ENCODE data around the gene LPAR2.

The LPAR2 gene

GRCh38 chr19:19661675-19662251, 33.7 kb upstream of the LPAR2 start:
- Histone ChIP-seq H3F3A (ENCODE audit: insufficient read depth, low read length) (no peaks in the 10 kb centered on the region), H3K9me2 (replicated peaks; ENCODE audit: insufficient read depth, low read length) (no peaks in the 10 kb centered on the region), H3K4me3 (ENCODE audit: low read length) (no peak overlapping the region; the same call in 1 of the 2 replicates), H3K9me3 (replicated peaks; ENCODE audit: insufficient read depth, low read length) (no peaks in the 10 kb centered on the region), H2AFZ (ENCODE audit: low read length) (no peak overlapping the region), H3K27me3 (replicated peaks; ENCODE audit: insufficient read depth, low read length) (no peaks in the 10 kb centered on the region), H3K4me2 (ENCODE audit: low read depth, low read length) (0 out of 2 replicates have a peak overlapping the region, but pooled peaks have one; percentile 97), H3K4me1 (ENCODE audit: low read length) (0 out of 2 replicates have a peak, but pooled peaks cover 6% of the 10 kb centered on the region), H3K79me2 (ENCODE audit: low read length) (peaks cover 37% of the 10 kb centered on the region), H3K36me3 (replicated peaks; ENCODE audit: insufficient read depth, low read length) (peaks cover 5% of the 10 kb centered on the region; the same call in 1 of the 2 replicates), H3K9ac (ENCODE audit: low read length) (no peak overlapping the region), H3K27ac (ENCODE audit: low read length) (no peak overlapping the region), H4K20me1 (ENCODE audit: insufficient read depth, low read length) (no peaks in the 10 kb centered on the region)
- DNase-seq, result no peak
- no peak for TF ChIP-seq EZH2phosphoT487 (IDR thresholded peaks at IDR 0.05; ENCODE audit: low read length)
- TF ChIP-seq EZH2 (optimal IDR thresholded peaks at IDR 0.05; ENCODE audit: low read depth, low read length), result no peak
- TF ChIP-seq CTCF (IDR thresholded peaks at IDR 0.05; ENCODE audit: low read length), result no peak

- H4K20me1 ChIP-seq (ENCODE audit: insufficient read depth, low read length), result no peaks in the 10 kb centered on the region
- H3K4me1 ChIP-seq (ENCODE audit: low read length), result 0 out of 2 replicates have a peak, but pooled peaks cover 6% of the 10 kb centered on the region
- H3K4me2 ChIP-seq (ENCODE audit: low read depth, low read length), result no peak overlapping the region
- no peak overlapping the region for H3K9ac ChIP-seq (ENCODE audit: low read length)
- TF ChIP-seq EZH2phosphoT487 (IDR thresholded peaks at IDR 0.05; ENCODE audit: low read length) (no peak), CTCF (IDR thresholded peaks at IDR 0.05; ENCODE audit: low read length) (no peak), EZH2 (optimal IDR thresholded peaks at IDR 0.05; ENCODE audit: low read depth, low read length) (no peak)
- no peak overlapping the region for H3K27ac ChIP-seq (ENCODE audit: low read length)
- no peaks in the 10 kb centered on the region for H3F3A ChIP-seq (ENCODE audit: insufficient read depth, low read length)
- no peak overlapping the region; the same call in 1 of the 2 replicates for H3K4me3 ChIP-seq (ENCODE audit: low read length)
- H3K36me3 ChIP-seq (replicated peaks; ENCODE audit: insufficient read depth, low read length), result peaks cover 5% of the 10 kb centered on the region; the same call in 1 of the 2 replicates
- H3K79me2 ChIP-seq (ENCODE audit: low read length), result peaks cover 37% of the 10 kb centered on the region
- no peaks in the 10 kb centered on the region for H3K9me2 ChIP-seq (replicated peaks; ENCODE audit: insufficient read depth, low read length)
- DNase-seq, result no peak
- no peaks in the 10 kb centered on the region for H3K9me3 ChIP-seq (replicated peaks; ENCODE audit: insufficient read depth, low read length)
- H3K27me3 ChIP-seq (replicated peaks; ENCODE audit: insufficient read depth, low read length), result no peaks in the 10 kb centered on the region
- H2AFZ ChIP-seq (ENCODE audit: low read length), result no peak overlapping the region
Measured at GRCh38 chr19:19661141-19661674, 33.2 kb upstream of the LPAR2 start.

- Histone ChIP-seq H3K27ac (ENCODE audit: low read length) (no peak overlapping the region), H4K20me1 (ENCODE audit: insufficient read depth, low read length) (no peaks in the 10 kb centered on the region), H3K79me2 (ENCODE audit: low read length) (peaks cover 37% of the 10 kb centered on the region), H3K36me3 (replicated peaks; ENCODE audit: insufficient read depth, low read length) (peaks cover 5% of the 10 kb centered on the region; the same call in 1 of the 2 replicates), H3K4me2 (ENCODE audit: low read depth, low read length) (no peak overlapping the region), H3K9me3 (replicated peaks; ENCODE audit: insufficient read depth, low read length) (no peaks in the 10 kb centered on the region), H3F3A (ENCODE audit: insufficient read depth, low read length) (no peaks in the 10 kb centered on the region), H3K4me3 (ENCODE audit: low read length) (no peak overlapping the region), H3K4me1 (ENCODE audit: low read length) (0 out of 2 replicates have a peak, but pooled peaks cover 6% of the 10 kb centered on the region), H3K27me3 (replicated peaks; ENCODE audit: insufficient read depth, low read length) (no peaks in the 10 kb centered on the region), H3K9ac (ENCODE audit: low read length) (no peak overlapping the region), H3K9me2 (replicated peaks; ENCODE audit: insufficient read depth, low read length) (no peaks in the 10 kb centered on the region), H2AFZ (ENCODE audit: low read length) (no peak overlapping the region)
- TF ChIP-seq EZH2 (optimal IDR thresholded peaks at IDR 0.05; ENCODE audit: low read depth, low read length) (no peak), CTCF (IDR thresholded peaks at IDR 0.05; ENCODE audit: low read length) (no peak), EZH2phosphoT487 (IDR thresholded peaks at IDR 0.05; ENCODE audit: low read length) (no peak)
- DNase-seq, result no peak
Measured at GRCh38 chr19:19659646-19660245, 31.7 kb upstream of the LPAR2 start.

Data from MM.1S (cell line).